Measurements from ENCODE around the gene SKAP2.

SKAP2 gene

DNA sequence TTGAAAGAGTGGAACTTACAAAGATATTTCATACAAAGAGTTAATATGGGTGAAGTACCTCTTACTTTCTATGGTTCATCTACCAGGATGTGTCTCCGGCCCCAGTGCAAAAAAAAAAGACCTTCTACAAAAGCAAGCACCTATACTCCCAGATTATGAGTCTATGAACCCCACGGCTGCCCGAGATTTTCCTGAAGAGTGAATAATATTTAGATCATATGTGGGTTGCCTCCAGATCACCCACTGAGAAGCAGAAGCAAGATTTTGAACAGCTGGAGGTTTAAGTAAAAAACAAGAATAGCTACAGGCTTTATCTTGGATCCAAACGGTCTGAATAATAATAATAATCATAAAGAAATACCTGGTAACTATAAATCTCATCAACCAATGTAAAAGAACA, 207.7 kb downstream of the SKAP2 start:
- Mint-ChIP-seq H3K4me3 (no peak overlapping the region), H3K27me3 (peaks cover 0 to 7% of the 10 kb centered on the region in 2 donors), H3K36me3 (ENCODE audit: insufficient read depth) (no peaks in the 10 kb centered on the region), H3K27ac (no peak overlapping the region), H3K4me1 (ENCODE audit: low read depth in 2 of 2) (no peaks in the 10 kb centered on the region), H3K9me3 (no peaks in the 10 kb centered on the region)
- DNase-seq (no peak), ATAC-seq (replicated peaks) (no peak)

DNA sequence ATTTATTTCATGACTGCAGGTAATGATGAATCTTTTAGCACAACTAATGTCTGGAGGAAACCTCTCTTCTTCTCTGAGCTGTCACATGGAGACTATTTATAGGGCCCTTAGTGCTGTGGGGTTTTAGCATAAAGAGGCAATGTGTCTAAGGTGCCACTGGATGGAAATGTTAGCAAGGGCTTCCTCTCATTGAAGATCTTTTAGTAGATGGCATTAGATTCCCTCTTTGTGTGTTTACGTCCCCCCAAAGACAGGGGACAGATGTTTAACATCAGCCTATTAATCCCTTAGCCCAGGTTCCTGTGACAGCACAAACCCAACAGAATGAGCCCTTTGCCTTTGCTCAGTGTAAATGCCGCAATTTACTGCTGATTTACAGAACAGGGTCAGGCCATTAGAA, 208.6 kb downstream of the SKAP2 start:
- ATAC-seq (replicated peaks) = no peak

DNA sequence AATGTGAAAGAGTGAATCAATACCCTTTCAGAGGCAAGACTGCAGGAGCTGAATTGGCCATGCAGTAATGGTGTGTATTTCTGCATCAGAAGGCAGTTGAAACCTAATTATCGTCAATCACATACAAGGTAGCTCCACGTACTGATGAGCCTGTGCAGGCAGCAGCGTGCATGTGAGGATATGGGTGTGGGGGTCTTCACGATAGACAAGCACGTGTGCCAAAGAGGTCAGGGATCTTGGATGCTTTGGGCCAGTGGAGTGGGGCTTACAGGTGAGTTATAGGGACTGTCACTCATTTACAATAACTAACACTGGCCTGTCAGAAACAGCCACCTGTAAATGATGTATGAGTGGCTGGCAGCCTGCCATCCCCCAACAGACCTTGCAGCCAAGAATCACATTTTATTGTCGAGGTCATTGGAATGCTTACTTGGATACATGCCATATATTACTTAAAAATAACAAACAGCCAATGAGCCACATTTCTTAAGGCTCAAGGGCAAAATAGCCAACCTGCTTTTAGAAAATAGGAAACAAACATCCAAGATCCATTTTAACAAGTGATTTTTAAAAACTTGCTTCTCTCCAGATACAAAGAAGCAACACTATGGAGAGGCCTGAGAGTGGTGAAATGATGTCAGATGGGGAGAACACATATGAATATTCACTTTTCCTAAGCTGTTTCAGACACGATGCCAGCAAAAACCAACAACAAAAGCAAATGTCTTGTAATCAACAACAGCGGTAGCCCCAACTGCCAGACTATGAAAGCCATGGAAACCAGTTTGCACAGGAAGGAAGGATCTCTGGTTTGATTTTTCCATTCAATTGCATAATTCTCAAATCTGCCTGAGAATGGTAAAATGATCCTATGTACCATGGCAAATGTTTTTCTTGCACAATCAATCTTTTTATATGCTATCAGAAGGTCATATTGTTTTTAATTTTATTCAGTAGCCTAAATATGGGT, 210.7 kb downstream of the SKAP2 start:
- DNase-seq (no peak), ATAC-seq (replicated peaks) (no peak)
- Mint-ChIP-seq H3K9me3 (no peaks in the 10 kb centered on the region), H3K4me3 (no peak overlapping the region), H3K27me3 (peaks cover 0 to 7% of the 10 kb centered on the region in 2 donors), H3K36me3 (ENCODE audit: insufficient read depth) (no peaks in the 10 kb centered on the region), H3K27ac (no peak overlapping the region), H3K4me1 (ENCODE audit: low read depth in 2 of 2) (no peaks in the 10 kb centered on the region)

More for the DNA sequence above, 208.6 kb downstream of the SKAP2 start:
- Mint-ChIP-seq H3K36me3 (ENCODE audit: insufficient read depth) (no peaks in the 10 kb centered on the region), H3K4me1 (ENCODE audit: low read depth in 2 of 2) (no peaks in the 10 kb centered on the region), H3K27ac (no peak overlapping the region), H3K9me3 (no peaks in the 10 kb centered on the region), H3K4me3 (no peak overlapping the region), H3K27me3 (peaks cover 0 to 7% of the 10 kb centered on the region in 2 donors)
- no peak for DNase-seq

DNA sequence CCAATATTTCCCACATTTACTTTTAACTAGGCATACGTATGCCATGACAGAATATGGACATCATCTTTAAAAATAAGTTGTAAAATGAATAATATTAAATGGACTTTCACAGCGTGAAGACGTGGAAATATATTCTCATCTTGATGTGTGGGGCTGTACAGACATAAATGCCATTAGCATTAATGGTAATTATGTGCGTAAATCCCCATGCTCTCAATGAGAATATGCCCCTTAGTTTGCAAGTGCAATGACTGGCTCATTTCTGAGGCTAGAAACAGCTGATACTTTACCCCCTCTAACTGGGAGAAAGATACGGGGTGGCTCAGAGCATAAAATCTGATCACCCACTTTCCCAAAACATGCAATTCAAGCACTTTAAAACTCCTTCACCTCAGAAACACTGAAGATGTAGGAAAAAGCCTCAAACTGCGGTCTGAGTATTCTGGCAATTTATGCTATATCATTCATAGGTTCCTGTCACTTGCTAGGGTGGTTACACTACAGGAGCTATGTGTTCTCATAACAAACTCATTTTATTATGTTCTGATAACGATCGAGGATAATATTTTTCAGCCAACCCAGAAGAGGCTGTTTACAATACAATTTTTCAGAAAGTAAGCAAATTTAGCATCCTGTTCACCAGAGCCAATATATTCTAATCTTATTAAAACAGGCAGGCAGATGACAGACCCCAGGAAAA, 211.8 kb downstream of the SKAP2 start:
- H3K4me3 Mint-ChIP-seq = no peak overlapping the region
- no peak for ATAC-seq (replicated peaks)
- H3K36me3 Mint-ChIP-seq (ENCODE audit: insufficient read depth) = no peaks in the 10 kb centered on the region
- no peak for DNase-seq
- H3K27me3 Mint-ChIP-seq = peaks cover 0 to 7% of the 10 kb centered on the region in 2 donors
- H3K9me3 Mint-ChIP-seq = no peaks in the 10 kb centered on the region
- no peaks in the 10 kb centered on the region for H3K4me1 Mint-ChIP-seq (ENCODE audit: low read depth in 2 of 2)
- no peak overlapping the region for H3K27ac Mint-ChIP-seq

DNA sequence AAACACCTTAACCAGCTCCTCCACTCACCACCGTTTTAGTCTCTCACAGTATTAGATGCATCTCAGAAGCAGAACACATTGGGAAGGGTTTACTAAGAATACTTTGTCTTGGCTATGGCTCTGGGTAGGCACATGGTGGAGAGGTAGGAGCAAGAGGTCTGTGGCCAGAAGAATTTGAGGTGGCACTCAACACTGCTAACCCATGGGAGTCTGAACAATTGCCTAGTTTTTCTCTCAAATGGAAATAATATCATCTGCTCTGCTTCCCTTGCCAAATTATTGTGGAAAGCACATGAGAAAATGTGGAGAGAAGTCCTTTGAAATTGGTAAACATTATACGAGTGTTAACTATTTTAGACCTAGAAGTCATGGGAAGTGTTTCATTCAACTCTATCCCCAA, 214.3 kb downstream of the SKAP2 start:
- Mint-ChIP-seq H3K36me3 (ENCODE audit: insufficient read depth) (no peaks in the 10 kb centered on the region), H3K27ac (no peak overlapping the region), H3K4me3 (no peak overlapping the region), H3K4me1 (ENCODE audit: low read depth in 2 of 2) (no peaks in the 10 kb centered on the region), H3K27me3 (peaks cover 0 to 7% of the 10 kb centered on the region in 2 donors), H3K9me3 (no peaks in the 10 kb centered on the region)
- no peak for DNase-seq
- no peak for ATAC-seq (replicated peaks)

DNA sequence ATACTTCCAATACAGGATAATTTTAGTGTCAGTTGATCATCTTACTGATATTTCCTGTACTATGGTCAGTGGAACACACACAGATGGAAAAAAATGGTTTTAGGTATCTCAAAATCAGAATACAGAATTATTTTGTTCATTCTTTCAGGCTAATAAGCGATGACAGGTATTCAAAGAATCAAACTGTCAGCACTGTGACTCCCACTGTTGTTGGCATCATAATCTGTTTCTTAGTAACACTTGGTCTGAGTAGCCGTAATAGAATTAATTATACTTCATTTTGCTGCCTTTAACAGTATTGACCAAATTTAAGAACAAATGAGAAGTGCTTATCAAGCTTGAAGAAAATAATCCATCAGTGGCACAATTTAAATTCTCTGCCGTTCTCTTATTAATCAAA, 215.0 kb downstream of the SKAP2 start:
- DNase-seq = no peak
- H3K36me3 Mint-ChIP-seq (ENCODE audit: insufficient read depth) = no peaks in the 10 kb centered on the region
- H3K27me3 Mint-ChIP-seq = peaks cover 0 to 7% of the 10 kb centered on the region in 2 donors
- no peak overlapping the region for H3K27ac Mint-ChIP-seq
- no peak for ATAC-seq (replicated peaks)
- no peaks in the 10 kb centered on the region for H3K9me3 Mint-ChIP-seq
- no peak overlapping the region for H3K4me3 Mint-ChIP-seq
- H3K4me1 Mint-ChIP-seq (ENCODE audit: low read depth in 2 of 2) = no peaks in the 10 kb centered on the region

DNA sequence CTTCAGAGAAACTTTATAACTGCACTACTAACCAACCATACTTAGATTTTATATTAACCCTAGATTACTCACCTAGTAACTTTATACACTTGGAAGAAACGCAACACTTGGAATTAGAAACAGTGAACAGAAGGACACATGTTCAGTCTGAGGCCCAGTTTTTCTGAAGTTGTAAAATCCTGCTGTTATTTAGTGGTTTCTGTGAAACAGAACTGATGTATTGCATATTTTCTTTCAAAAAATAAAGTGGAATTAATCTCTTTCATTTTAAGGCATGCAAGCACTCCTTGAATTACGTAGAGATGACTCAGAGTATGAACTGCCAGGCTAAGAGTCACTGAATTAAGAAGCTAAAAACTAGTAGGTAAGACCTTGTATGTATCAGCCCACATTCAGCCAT, 215.8 kb downstream of the SKAP2 start:
- ATAC-seq (replicated peaks) (no peak), DNase-seq (no peak)
- Mint-ChIP-seq H3K36me3 (ENCODE audit: insufficient read depth) (no peaks in the 10 kb centered on the region), H3K4me1 (ENCODE audit: low read depth in 2 of 2) (no peaks in the 10 kb centered on the region), H3K4me3 (no peak overlapping the region), H3K27ac (no peak overlapping the region), H3K27me3 (peaks cover 0 to 4% of the 10 kb centered on the region in 2 donors), H3K9me3 (no peaks in the 10 kb centered on the region)

DNA sequence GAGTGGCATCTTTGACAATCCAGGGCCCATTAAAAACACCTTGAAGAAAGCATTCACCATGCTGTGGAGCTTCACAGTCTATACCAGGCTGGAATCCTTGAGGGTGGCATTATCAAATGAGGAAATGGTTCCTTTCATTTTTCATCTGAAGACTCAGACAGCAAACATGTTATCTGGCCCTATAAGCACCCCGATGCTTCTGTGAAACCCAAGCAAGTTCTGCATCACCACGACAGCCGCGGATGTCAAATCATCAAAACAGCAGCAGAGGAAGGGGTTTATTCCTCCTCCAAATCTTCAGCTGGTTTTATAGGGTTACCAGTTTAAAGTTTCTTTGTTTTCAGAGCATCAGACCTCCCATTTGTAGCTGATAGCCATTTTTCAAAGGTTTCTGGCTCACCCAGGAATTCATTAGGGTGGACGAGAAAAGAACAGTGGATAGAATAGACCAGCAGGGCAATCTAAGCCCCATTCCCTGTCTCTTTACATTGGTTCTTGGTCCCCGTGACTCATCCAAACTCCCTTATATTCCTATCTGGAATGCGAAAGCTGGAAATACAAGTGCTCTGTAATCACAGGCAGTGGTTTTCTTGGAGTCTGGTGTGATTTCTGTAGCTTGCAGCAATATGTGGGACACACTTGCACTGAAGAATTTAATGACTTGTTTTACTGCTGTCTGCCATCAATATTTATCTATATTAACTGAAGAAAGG, 217.9 kb downstream of the SKAP2 start:
- H3K4me1 Mint-ChIP-seq (ENCODE audit: low read depth in 2 of 2) = no peaks in the 10 kb centered on the region
- ATAC-seq (replicated peaks) (no peak), DNase-seq (no peak)
- H3K36me3 Mint-ChIP-seq (ENCODE audit: insufficient read depth) = no peaks in the 10 kb centered on the region
- H3K27ac Mint-ChIP-seq = no peak overlapping the region
- no peak overlapping the region for H3K4me3 Mint-ChIP-seq
- no peaks in the 10 kb centered on the region for H3K27me3 Mint-ChIP-seq
- H3K9me3 Mint-ChIP-seq = no peaks in the 10 kb centered on the region

DNA sequence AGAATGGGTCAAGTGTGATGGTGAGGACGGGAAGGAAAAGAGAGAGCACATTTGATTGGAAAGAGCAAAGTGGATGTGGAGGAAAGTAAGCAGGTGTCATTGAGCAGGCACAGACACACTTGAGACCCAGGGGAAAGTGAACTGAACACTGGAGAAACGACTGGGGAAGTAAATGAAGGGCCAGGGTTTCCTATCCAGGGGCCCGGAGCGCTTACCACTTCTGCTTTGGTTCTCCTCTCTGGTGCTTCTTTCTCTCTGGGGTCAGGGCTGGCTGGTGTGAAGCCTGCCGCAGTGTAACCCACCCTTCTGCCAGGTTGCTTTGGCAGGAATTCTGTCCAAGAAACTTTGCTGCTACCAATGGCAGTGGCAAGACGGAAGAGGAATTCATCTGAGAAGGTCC, 219.3 kb downstream of the SKAP2 start:
- H3K27me3 Mint-ChIP-seq = no peaks in the 10 kb centered on the region
- H3K36me3 Mint-ChIP-seq (ENCODE audit: insufficient read depth) = no peaks in the 10 kb centered on the region
- H3K9me3 Mint-ChIP-seq = no peaks in the 10 kb centered on the region
- no peak overlapping the region for H3K4me3 Mint-ChIP-seq
- no peak overlapping the region for H3K27ac Mint-ChIP-seq
- no peaks in the 10 kb centered on the region for H3K4me1 Mint-ChIP-seq (ENCODE audit: low read depth in 2 of 2)
- ATAC-seq (replicated peaks) = no peak
- no peak for DNase-seq

DNA sequence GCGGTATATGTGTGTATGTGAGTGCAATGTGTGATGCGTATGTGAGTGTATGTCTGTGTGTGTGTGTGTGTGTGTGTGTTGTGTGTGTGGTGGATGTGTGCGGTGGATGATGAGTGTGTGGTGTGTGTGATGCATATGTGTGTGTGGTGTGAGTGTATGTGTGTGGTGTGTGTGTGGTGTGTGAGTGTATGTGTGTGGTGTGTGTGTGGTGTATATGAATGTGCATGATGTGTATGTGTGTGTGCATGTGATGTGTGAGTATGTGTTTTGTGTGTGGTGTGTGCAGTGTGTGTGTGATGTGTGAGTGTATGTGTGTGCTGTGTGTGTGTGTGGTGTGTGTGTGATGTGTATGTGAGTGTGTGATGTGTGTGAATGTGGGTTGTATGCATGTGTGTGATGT, 222.0 kb downstream of the SKAP2 start:
- Mint-ChIP-seq H3K9me3 (no peaks in the 10 kb centered on the region), H3K27me3 (no peaks in the 10 kb centered on the region)
- no peak for ATAC-seq (replicated peaks)

DNA sequence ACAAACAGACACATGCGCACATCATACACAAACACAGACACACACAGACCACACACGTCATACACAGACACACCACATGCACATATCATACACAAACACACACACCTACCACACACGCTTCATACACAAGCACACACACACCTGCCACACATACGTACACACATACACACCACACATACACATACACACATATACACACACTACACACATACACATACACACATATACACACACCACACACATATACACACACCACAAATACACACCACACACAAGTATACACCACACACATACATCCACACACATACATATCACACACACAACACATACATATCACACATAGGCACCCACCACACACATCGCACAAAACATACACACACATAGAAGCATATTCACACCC, 224.7 kb downstream of the SKAP2 start:
- H3K4me1 Mint-ChIP-seq (ENCODE audit: low read depth in 2 of 2) = no peaks in the 10 kb centered on the region
- H3K9me3 Mint-ChIP-seq = no peaks in the 10 kb centered on the region
- H3K4me3 Mint-ChIP-seq = no peak overlapping the region
- no peak overlapping the region for H3K27ac Mint-ChIP-seq
- H3K36me3 Mint-ChIP-seq (ENCODE audit: insufficient read depth) = no peaks in the 10 kb centered on the region
- H3K27me3 Mint-ChIP-seq = peaks cover 0 to 1% of the 10 kb centered on the region in 2 donors
- ATAC-seq (replicated peaks) (no peak), DNase-seq (no peak)

More for the DNA sequence above, 222.0 kb downstream of the SKAP2 start:
- H3K4me1 Mint-ChIP-seq (ENCODE audit: low read depth in 2 of 2) = no peaks in the 10 kb centered on the region
- H3K27ac Mint-ChIP-seq = no peak overlapping the region
- no peaks in the 10 kb centered on the region for H3K36me3 Mint-ChIP-seq (ENCODE audit: insufficient read depth)
- no peak overlapping the region for H3K4me3 Mint-ChIP-seq
- no peak for DNase-seq

DNA sequence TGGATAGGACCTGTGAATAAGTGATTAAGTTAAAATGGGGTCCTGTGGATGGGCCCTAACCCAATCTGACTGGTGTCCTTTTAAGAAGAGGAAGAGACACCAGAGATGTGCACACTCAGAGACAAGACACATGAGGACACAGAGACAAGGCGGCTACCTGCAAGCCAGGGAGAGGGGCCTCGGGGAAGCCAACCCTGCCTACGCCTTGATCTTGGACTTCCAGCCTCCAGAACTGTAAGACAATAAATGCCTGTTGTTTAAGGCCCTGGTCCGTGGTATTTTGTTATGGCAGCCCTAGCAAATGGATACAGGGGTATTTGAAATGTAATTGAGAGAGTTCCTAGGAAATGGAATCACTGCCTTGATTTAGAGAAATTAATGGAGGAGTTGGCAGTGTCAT, 225.3 kb downstream of the SKAP2 start:
- DNase-seq (no peak), ATAC-seq (replicated peaks) (no peak)
- Mint-ChIP-seq H3K27me3 (peaks cover 0 to 7% of the 10 kb centered on the region in 2 donors), H3K27ac (no peak overlapping the region), H3K9me3 (no peaks in the 10 kb centered on the region), H3K36me3 (ENCODE audit: insufficient read depth) (no peaks in the 10 kb centered on the region), H3K4me3 (no peak overlapping the region), H3K4me1 (ENCODE audit: low read depth in 2 of 2) (no peaks in the 10 kb centered on the region)

DNA sequence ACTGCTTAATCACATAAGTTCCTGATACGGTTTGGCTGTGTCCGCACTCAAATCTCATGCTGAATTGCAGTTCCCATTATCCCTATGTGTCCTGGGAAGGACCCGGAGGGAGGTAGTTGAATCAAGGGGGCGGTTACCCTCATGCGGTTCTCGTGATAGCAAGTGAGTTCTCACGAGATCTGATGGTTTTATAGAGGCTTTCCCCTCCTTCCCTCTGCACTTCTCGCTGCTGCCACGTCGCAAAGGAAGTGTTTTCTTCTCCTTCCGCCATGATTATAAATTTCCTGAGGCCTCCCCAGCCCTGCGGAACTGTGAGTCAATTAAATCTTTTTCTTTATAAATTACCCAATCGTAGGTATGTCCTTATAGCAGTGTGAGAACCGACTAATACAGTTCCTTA, 226.2 kb downstream of the SKAP2 start:
- H3K36me3 Mint-ChIP-seq (ENCODE audit: insufficient read depth) = no peaks in the 10 kb centered on the region
- peaks cover 2 to 5% of the 10 kb centered on the region in 2 donors for H3K4me1 Mint-ChIP-seq (ENCODE audit: low read depth in 2 of 2)
- H3K27me3 Mint-ChIP-seq = peaks cover 0 to 9% of the 10 kb centered on the region in 2 donors
- H3K9me3 Mint-ChIP-seq = no peaks in the 10 kb centered on the region
- no peak for ATAC-seq (replicated peaks)
- H3K27ac Mint-ChIP-seq = no peak overlapping the region
- no peak overlapping the region for H3K4me3 Mint-ChIP-seq
- no peak for DNase-seq
